GM19238 (cell line): ENCODE results near the gene SLC7A6.

Source experiments
- DNase-seq: peaks from one replicate; pipeline ENCODE4 v3.0.0; 2011; ENCODE audit warnings: low spot score; ENCODE audit not compliant: insufficient read length

The SLC7A6 gene

DNA sequence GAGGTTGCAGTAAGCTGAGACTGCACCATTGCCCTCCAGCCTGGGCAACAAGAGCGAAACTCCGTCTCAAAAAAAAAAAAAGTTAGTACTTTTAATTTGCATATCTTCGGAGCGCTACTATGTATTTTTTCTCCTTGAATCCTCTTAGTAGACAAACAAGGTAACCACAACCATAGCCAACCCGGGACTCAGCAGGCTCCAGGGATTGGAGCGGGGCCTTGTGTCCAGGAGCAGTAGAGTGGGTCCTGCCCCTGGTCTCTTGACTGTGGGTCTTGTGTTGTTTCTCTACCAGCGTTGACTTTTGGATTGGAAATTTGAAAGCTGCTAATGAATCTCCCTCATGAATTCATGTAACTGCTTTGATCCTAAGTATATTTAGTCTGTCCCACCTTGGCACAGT is 78.8 kb downstream of the SLC7A6 start:
- DNase-seq: no peak

DNA sequence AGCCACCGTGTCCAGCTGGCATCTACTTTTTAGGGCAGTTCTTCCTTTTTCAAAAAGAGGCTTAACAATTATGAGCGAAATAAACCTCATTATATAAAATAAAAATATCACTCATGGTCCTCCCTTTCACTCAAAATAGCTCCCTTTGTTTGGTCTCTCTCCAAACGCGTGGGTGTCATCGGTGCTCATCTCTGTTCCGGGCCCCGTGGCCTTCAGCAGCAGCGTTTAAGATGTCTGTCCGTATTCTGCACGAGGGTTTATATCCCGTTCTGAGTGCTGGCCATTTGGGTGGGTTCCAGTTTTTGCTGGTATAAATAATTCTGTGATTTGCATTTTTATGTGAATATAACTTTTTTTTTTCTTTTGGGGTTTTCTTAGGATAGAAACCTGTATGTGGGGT is 79.9 kb downstream of the SLC7A6 start:
- DNase-seq: no peak

GRCh38 chr16:68345351-68345810 is 81.1 kb downstream of the SLC7A6 start:
- DNase-seq: no peak

DNA sequence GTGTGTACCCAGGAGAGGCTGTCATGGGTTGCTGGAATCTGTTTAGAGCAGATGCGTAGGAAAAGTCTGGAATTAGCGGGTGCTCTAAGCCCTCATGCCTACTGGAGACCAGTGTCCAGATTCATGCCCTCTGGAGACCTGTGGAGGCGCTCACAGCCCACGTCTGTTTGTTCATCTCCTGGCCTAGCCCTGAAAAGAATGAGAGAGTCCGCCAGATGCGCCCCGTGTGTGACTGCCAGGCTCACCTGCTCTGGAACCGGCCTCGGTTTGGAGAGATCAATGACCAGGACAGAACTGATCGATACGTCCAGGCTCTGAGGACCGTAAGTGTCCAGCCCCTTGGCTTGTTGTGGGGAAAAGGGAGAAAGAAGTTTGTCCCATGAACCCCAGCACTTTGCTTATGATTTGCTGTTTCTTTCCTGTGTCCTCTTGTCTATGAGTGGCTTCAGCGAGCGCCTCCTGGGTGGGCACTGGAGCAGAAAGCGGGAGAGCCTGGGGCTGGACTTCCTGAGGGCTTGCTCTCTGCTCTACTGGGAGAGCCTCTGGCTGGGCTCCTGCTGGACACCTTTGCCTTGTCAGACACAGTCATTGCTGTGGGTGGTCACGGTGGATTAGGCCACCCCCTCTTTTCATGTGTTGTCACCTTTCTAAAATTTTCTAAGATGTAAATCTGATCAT is 81.8 kb downstream of the SLC7A6 start:
- no peak for DNase-seq

DNA sequence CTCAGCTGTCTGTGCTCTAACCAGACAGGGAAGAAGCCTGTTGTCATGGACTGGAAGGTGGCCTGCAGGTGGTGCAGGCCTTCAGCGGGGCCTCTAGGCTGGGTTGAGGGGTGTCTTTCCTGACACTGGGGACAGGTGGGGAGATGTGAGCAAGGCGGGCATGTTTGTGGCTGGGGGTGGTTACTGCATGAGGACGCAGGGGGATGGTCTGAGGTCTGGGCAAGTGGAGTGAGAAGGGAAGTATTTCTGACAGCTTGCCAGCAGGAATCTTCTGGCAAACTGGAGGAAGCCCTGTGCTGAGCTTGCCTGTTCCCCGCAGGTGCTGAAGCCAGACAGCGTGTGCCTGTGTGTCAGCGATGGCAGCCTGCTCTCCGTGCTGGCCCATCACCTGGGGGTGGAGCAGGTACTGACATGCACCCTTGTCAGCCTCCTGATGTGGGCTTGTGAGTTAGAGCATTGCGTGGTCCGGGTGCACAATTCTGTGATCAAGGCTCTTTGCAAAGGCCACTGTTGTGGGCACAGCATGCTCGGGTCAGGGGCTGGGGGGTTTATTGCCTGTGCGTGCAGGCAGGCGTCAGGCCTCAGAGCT is 82.7 kb downstream of the SLC7A6 start:
- DNase-seq: no peak

DNA sequence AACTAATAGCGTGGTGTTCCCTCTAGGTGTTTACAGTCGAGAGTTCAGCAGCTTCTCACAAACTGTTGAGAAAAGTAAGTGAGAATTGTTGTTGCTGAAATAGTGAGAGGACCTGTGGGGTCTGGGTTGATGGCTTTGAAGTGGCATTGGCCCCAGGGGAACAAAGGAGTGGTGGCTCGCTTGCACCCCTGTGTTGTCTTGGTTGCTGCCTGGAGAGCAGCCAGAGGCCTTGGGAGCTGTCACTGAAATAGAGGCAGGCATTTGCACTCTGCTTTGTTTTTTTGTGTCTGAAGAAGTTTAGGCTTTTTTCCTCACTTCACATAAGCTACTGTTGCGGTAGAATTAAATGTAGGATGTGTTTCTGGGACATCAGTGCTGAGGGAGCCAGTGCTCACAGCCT is 83.3 kb downstream of the SLC7A6 start:
- no peak for DNase-seq

DNA sequence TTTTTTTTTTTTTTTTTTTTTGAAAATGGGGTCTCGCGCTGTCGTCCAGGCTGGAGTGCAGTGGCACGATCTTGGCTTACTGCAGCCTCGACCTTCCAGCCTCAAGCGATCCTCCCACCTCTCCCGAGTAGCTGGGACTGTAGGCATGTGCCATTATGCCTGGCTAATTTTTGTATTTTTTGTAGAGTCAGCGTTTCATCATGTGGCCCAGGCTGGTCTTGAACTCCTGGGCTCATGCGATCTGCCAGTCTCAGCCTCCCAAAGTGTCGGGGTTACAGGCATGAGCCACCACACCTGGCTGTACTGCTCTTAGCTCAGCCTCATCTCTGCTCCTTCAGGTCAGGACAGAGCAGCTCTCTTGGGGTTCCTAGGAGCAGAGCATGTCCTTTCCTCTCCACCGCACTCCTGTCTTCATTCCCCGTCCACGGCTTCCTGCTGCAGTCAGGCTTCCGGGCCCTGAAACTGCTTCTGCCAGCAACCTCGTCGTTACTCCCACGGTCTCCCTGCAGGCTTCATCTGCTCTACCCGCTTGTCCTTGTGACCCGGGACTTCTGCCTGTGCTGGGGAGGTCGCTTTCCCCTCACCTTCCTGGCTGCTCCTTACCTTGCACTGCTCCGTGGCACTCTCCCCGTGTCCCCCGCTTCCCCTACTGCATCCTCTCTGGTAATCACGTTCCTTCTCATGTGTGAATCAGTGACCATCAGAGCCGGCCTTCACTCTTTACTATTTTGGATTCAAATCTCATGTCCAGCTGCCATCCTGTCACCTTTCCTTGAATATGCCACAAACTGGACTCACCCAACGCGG is 84.5 kb downstream of the SLC7A6 start:
- no peak for DNase-seq

GRCh38 chr16:68349838-68350410 is 85.6 kb downstream of the SLC7A6 start:
- no peak for DNase-seq

DNA sequence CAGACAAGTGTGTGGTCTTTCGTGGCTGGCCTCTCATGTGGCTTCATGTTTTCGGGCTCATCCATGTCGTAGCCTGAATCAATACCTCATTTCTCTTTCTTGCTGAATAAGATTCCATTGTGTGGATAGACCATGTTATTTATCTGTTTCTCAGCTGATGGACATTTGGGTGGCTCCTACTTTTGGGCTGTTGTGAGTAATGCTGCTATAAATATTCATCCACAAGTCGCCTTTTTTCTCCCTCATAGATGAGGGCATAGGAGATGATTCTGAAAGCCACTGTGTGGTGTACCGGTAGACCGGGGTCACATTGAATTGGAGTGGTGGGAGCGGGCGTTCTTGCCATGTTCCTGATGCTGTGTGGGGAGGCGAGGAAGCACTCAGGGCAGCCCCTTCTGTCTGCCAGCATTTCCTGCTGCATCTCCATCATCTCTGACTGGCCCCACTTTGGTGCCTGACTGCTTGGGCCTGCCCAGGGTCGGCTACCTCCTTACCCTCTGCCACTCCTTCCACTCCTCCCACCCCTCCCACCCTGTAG is 86.6 kb downstream of the SLC7A6 start:
- DNase-seq: no peak
